ENCODE measurements around the gene ASF1A. TPM values are rescaled to one million over a fixed set of nuclear protein-coding genes. Genes with fewer than 3 reads are reported as not detected.

ASF1A gene
- total and polyA plus RNA-seq, 2 experiments from 2014 or later: 25.4 to 72.2 TPM

DNA sequence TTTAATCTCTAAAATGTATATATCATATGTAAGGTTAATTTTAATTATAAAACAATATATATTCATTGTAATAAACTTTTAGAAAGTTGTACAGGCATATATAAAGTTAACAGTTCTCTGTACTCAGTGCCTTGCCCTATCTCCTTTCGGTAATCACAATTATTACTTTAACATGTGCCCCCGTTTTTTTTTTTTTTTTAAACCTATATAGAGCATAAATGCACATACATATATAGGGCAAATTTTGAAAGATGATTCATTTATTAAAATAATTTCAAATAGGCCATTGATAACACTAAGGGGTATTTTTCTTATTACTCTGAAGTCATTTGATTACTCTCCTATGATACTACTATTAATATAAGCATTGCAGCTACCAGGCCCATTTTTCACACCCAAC is 1.9 kb downstream of the ASF1A start:
- Mint-ChIP-seq H3K27ac (peak overlapping the region; percentile 98), H3K27me3 (ENCODE audit: insufficient read depth, low read depth, poor library complexity) (peaks cover 12% of the 10 kb centered on the region), H3K4me3 (peak overlapping the region; percentile 90), H3K36me3 (ENCODE audit: low read depth) (peaks cover 37% of the 10 kb centered on the region), H3K9me3 (no peaks in the 10 kb centered on the region), H3K4me1 (peaks cover 53% of the 10 kb centered on the region)
- Histone ChIP-seq H4K20me1 (replicated peaks; ENCODE audit: insufficient read depth) (peaks cover 18% of the 10 kb centered on the region; the same call in 1 of the 2 replicates), H3K36me3 (ENCODE audit: insufficient read depth) (no peaks in the 10 kb centered on the region), H3K79me2 (replicated peaks; ENCODE audit: insufficient read depth) (peaks cover 77% of the 10 kb centered on the region), H2AFZ (no peak overlapping the region), H3K4me2 (peak overlapping the region; percentile 80), H3K4me3 (peak overlapping the region; percentile 88), H3K9me2 (ENCODE audit: insufficient read depth) (no peaks in the 10 kb centered on the region), H3K27ac (ENCODE audit: low read depth) (peak overlapping the region; percentile 95; the same call in 1 of the 2 replicates), H3K4me1 (ENCODE audit: insufficient read depth) (peaks cover 43% of the 10 kb centered on the region), H3F3A (replicated peaks; ENCODE audit: low read depth) (no peaks in the 10 kb centered on the region), H3K27me3 (ENCODE audit: insufficient read depth) (no peaks in the 10 kb centered on the region)
- ATAC-seq (no peak), DNase-seq (ENCODE audit: low spot score) (no peak)
- TF ChIP-seq, protein P1, sequence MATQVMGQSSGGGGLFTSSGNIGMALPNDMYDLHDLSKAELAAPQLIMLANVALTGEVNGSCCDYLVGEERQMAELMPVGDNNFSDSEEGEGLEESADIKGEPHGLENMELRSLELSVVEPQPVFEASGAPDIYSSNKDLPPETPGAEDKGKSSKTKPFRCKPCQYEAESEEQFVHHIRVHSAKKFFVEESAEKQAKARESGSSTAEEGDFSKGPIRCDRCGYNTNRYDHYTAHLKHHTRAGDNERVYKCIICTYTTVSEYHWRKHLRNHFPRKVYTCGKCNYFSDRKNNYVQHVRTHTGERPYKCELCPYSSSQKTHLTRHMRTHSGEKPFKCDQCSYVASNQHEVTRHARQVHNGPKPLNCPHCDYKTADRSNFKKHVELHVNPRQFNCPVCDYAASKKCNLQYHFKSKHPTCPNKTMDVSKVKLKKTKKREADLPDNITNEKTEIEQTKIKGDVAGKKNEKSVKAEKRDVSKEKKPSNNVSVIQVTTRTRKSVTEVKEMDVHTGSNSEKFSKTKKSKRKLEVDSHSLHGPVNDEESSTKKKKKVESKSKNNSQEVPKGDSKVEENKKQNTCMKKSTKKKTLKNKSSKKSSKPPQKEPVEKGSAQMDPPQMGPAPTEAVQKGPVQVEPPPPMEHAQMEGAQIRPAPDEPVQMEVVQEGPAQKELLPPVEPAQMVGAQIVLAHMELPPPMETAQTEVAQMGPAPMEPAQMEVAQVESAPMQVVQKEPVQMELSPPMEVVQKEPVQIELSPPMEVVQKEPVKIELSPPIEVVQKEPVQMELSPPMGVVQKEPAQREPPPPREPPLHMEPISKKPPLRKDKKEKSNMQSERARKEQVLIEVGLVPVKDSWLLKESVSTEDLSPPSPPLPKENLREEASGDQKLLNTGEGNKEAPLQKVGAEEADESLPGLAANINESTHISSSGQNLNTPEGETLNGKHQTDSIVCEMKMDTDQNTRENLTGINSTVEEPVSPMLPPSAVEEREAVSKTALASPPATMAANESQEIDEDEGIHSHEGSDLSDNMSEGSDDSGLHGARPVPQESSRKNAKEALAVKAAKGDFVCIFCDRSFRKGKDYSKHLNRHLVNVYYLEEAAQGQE (IDR thresholded peaks at IDR 0.05; ENCODE audit: unreplicated experiment): no peak
- no peak for TF ChIP-seq ZNF331 (CRISPR knock-in tag; IDR thresholded peaks at IDR 0.05; ENCODE audit: low read depth)
- TF ChIP-seq, protein P2, sequence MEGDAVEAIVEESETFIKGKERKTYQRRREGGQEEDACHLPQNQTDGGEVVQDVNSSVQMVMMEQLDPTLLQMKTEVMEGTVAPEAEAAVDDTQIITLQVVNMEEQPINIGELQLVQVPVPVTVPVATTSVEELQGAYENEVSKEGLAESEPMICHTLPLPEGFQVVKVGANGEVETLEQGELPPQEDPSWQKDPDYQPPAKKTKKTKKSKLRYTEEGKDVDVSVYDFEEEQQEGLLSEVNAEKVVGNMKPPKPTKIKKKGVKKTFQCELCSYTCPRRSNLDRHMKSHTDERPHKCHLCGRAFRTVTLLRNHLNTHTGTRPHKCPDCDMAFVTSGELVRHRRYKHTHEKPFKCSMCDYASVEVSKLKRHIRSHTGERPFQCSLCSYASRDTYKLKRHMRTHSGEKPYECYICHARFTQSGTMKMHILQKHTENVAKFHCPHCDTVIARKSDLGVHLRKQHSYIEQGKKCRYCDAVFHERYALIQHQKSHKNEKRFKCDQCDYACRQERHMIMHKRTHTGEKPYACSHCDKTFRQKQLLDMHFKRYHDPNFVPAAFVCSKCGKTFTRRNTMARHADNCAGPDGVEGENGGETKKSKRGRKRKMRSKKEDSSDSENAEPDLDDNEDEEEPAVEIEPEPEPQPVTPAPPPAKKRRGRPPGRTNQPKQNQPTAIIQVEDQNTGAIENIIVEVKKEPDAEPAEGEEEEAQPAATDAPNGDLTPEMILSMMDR (conservative IDR thresholded peaks at IDR 0.05; ENCODE audit: low read depth in 2 of 2): no peak
- no peak for TF ChIP-seq POLR2AphosphoS5 (IDR thresholded peaks at IDR 0.05; ENCODE audit: low read depth)
- TF ChIP-seq CREB1 (CRISPR knock-in tag; IDR thresholded peaks at IDR 0.05; ENCODE audit: low read depth): no peak
- TF ChIP-seq JUNB (IDR thresholded peaks at IDR 0.05; ENCODE audit: unreplicated experiment): no peak
- TF ChIP-seq STAT1 (IDR thresholded peaks at IDR 0.05; ENCODE audit: unreplicated experiment): no peak
- no peak for TF ChIP-seq EZH2phosphoT487 (IDR thresholded peaks at IDR 0.05; ENCODE audit: unreplicated experiment)
- TF ChIP-seq, protein P3, sequence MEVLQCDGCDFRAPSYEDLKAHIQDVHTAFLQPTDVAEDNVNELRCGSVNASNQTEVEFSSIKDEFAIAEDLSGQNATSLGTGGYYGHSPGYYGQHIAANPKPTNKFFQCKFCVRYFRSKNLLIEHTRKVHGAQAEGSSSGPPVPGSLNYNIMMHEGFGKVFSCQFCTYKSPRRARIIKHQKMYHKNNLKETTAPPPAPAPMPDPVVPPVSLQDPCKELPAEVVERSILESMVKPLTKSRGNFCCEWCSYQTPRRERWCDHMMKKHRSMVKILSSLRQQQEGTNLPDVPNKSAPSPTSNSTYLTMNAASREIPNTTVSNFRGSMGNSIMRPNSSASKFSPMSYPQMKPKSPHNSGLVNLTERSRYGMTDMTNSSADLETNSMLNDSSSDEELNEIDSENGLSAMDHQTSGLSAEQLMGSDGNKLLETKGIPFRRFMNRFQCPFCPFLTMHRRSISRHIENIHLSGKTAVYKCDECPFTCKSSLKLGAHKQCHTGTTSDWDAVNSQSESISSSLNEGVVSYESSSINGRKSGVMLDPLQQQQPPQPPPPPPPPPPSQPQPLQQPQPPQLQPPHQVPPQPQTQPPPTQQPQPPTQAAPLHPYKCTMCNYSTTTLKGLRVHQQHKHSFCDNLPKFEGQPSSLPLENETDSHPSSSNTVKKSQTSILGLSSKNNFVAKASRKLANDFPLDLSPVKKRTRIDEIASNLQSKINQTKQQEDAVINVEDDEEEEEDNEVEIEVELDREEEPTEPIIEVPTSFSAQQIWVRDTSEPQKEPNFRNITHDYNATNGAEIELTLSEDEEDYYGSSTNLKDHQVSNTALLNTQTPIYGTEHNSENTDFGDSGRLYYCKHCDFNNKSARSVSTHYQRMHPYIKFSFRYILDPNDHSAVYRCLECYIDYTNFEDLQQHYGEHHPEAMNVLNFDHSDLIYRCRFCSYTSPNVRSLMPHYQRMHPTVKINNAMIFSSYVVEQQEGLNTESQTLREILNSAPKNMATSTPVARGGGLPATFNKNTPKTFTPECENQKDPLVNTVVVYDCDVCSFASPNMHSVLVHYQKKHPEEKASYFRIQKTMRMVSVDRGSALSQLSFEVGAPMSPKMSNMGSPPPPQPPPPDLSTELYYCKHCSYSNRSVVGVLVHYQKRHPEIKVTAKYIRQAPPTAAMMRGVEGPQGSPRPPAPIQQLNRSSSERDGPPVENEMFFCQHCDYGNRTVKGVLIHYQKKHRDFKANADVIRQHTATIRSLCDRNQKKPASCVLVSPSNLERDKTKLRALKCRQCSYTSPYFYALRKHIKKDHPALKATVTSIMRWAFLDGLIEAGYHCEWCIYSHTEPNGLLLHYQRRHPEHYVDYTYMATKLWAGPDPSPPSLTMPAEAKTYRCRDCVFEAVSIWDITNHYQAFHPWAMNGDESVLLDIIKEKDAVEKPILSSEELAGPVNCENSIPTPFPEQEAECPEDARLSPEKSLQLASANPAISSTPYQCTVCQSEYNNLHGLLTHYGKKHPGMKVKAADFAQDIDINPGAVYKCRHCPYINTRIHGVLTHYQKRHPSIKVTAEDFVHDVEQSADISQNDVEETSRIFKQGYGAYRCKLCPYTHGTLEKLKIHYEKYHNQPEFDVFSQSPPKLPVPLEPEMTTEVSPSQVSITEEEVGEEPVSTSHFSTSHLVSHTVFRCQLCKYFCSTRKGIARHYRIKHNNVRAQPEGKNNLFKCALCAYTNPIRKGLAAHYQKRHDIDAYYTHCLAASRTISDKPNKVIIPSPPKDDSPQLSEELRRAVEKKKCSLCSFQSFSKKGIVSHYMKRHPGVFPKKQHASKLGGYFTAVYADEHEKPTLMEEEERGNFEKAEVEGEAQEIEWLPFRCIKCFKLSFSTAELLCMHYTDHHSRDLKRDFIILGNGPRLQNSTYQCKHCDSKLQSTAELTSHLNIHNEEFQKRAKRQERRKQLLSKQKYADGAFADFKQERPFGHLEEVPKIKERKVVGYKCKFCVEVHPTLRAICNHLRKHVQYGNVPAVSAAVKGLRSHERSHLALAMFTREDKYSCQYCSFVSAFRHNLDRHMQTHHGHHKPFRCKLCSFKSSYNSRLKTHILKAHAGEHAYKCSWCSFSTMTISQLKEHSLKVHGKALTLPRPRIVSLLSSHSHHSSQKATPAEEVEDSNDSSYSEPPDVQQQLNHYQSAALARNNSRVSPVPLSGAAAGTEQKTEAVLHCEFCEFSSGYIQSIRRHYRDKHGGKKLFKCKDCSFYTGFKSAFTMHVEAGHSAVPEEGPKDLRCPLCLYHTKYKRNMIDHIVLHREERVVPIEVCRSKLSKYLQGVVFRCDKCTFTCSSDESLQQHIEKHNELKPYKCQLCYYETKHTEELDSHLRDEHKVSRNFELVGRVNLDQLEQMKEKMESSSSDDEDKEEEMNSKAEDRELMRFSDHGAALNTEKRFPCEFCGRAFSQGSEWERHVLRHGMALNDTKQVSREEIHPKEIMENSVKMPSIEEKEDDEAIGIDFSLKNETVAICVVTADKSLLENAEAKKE (CRISPR knock-in tag; IDR thresholded peaks at IDR 0.05): no peak
- TF ChIP-seq, protein P4, sequence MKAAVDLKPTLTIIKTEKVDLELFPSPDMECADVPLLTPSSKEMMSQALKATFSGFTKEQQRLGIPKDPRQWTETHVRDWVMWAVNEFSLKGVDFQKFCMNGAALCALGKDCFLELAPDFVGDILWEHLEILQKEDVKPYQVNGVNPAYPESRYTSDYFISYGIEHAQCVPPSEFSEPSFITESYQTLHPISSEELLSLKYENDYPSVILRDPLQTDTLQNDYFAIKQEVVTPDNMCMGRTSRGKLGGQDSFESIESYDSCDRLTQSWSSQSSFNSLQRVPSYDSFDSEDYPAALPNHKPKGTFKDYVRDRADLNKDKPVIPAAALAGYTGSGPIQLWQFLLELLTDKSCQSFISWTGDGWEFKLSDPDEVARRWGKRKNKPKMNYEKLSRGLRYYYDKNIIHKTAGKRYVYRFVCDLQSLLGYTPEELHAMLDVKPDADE (IDR thresholded peaks at IDR 0.05): no peak
- TF ChIP-seq ZNF114 (CRISPR knock-in tag; IDR thresholded peaks at IDR 0.05): no peak
- TF ChIP-seq EZH2 (IDR thresholded peaks at IDR 0.05; ENCODE audit: low read depth, unreplicated experiment): no peak
- TF ChIP-seq NANOG (IDR thresholded peaks at IDR 0.05; ENCODE audit: borderline replicate concordance): no peak
